Panc1 (cell line): ENCODE results near the gene INKA1. TPM values are rescaled to one million over a fixed set of nuclear protein-coding genes. Genes with fewer than 3 reads are reported as not detected.

Experiments used
- ATAC-seq: fragments of 200-7000 bp; cut with Tn5 transposase; 2 replicates; pipeline ENCODE4 v1.9.1; 2020; ENCODE audit warnings: mild to moderate bottlenecking, moderate library complexity
- BruUV-seq: library from RNA; stranded (reverse); fragments of 400-500 nt; replicated peaks from 2 replicates; lab custom pipeline; 2021; lab: Mats Ljungman, UMichigan
- CTCF ChIA-PET: fragments of 300-600 bp; sonication (Branson Sonifier 250); formaldehyde crosslinking; loops from one replicate; lab custom pipeline; 2022; ENCODE audit warnings: antibody characterized with exemption; lab: Charles Lee
- POLR2A ChIA-PET: fragments of 300-600 bp; sonication (Branson Sonifier 250); formaldehyde crosslinking; loops from one replicate; lab custom pipeline; 2022; ENCODE audit warnings: antibody characterized with exemption; lab: Charles Lee
- DNase-seq: peaks from one replicate; pipeline ENCODE4 v3.0.0-alpha.2; 2010; ENCODE audit warnings: low read depth, low spot score
- H3K27ac ChIP-seq: 2 replicates; pipeline ENCODE4 v1.5.1; 2011; ENCODE audit warnings: mild to moderate bottlenecking, low read length, inconsistent platforms
- H3K27me3 ChIP-seq: fragments of 200-500 bp; sonication (Bioruptor generic); 2 replicates; pipeline ENCODE4 v1.6.0; 2014; ENCODE audit warnings: low read length, inconsistent platforms; ENCODE audit not compliant: control insufficient read depth, insufficient read depth
- H3K36me3 ChIP-seq: fragments of 200-500 bp; sonication (Bioruptor generic); 2 replicates; pipeline ENCODE4 v1.5.1; 2014; ENCODE audit warnings: inconsistent platforms, mild to moderate bottlenecking, low read length, moderate library complexity; ENCODE audit not compliant: control insufficient read depth, insufficient read depth
- H3K4me1 ChIP-seq: 2 replicates; pipeline ENCODE4 v1.5.1; 2011; ENCODE audit warnings: inconsistent platforms, mild to moderate bottlenecking, low read length, moderate library complexity; ENCODE audit not compliant: control insufficient read depth, insufficient read depth
- H3K4me3 ChIP-seq, 2 experiments: 2 replicates each; pipeline ENCODE4 v1.5.1; 2011 to 2012; ENCODE audit warnings: low read depth in 2 of 2, low read length in 2 of 2, mild to moderate bottlenecking in 2 of 2, inconsistent platforms in 1 of 2, moderate library complexity in 1 of 2
- H3K9me3 ChIP-seq: fragments of 200-500 bp; sonication (Bioruptor generic); 2 replicates; pipeline ENCODE4 v1.5.1; 2014; ENCODE audit warnings: low read depth, mild to moderate bottlenecking, inconsistent platforms, low read length, moderate library complexity; ENCODE audit not compliant: control insufficient read depth, insufficient read depth
- POLR2AphosphoS5 ChIP-seq: IDR thresholded peaks from 2 replicates; pipeline ENCODE4 v1.6.1; 2012; ENCODE audit warnings: mild to moderate bottlenecking, low read depth, low read length, moderate library complexity
- SIN3A ChIP-seq: IDR thresholded peaks from 2 replicates; pipeline ENCODE4 v1.6.1; 2012; ENCODE audit warnings: low read depth, mild to moderate bottlenecking, low read length, moderate library complexity, borderline replicate concordance; ENCODE audit not compliant: insufficient read depth
- TCF7L2 ChIP-seq: IDR thresholded peaks from 2 replicates; pipeline ENCODE4 v1.6.1; 2011; ENCODE audit warnings: mild to moderate bottlenecking, low read depth, low read length, inconsistent platforms
- in situ Hi-C: cut with HindIII; loops from 2 replicates; pipeline ENCODE4 v1.10.0; 2016; ENCODE audit warnings: low sequenced_read_pairs, low pct_unique_long_range_greater_than_20kb
- intact Hi-C: fragments of 100-400 bp; cut with micrococcal nuclease; formaldehyde crosslinking; loops from one replicate; pipeline ENCODE4 v1.10.0; 2022; ENCODE audit not compliant: unreplicated experiment
- total RNA-seq: library from RNA; stranded (reverse); gene quantifications from one replicate; pipeline ENCODE4 v1.2.1, GENCODE V29; 2021; ENCODE audit not compliant: unreplicated experiment
- TF ChIP-seq, protein P1 (sequence below), 2 experiments: IDR thresholded peaks; 2 replicates each; pipeline ENCODE4 v1.6.1; 2011 to 2012; ENCODE audit warnings: low read depth in 2 of 2, control low read depth in 1 of 2, low read length in 1 of 2, mild to moderate bottlenecking in 1 of 2, moderate library complexity in 1 of 2; ENCODE audit not compliant: insufficient read depth in 1 of 2
- TF ChIP-seq, protein P2 (sequence below): fragments of 450-650 bp; IDR thresholded peaks from 2 replicates; pipeline ENCODE4 v1.5.1; 2017; ENCODE audit warnings: mild to moderate bottlenecking

Gene INKA1
- total RNA-seq, 1 experiment from 2014 or later = 2.2 TPM

DNA sequence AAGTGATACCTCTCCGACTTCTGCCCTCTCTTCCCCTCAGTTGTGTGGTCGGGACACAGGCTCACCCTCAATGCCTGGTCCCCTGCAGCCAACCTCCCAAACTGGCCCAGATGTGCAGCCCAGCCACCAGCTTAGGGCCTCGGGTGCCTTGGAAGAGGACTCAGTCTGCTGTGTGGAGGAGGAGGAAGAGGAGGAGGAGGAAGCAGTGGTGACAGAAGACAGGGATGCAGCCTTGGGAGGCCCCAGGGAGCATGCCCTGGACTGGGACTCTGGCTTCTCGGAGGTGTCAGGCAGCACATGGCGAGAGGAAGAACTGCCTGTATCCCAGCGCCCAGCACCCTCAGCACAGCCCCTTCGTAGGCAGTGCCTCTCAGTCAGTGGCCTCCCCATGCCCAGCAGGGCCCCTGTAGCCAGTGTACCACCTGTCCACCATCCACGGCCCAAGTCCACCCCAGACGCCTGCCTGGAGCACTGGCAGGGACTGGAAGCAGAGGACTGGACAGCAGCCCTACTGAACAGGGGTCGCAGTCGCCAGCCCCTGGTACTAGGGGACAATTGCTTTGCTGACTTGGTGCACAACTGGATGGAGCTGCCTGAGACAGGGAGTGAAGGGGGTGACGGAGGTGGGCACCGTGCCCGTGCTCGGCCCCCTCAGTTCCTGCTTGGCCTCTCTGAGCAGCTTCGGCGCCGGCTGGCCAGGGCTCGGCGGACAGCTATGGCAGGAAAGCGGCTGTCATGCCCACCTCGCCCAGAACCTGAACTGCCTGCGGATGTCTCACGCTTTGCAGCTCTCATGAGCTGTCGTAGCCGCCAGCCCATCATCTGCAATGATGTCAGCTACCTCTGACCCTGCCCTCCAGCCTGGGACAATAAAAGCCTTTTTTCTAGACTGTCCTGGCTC lies 1.3 kb downstream of the INKA1 start:
- H3K27ac ChIP-seq = no peak overlapping the region
- intact Hi-C loops (loop anchor here (5.0 kb wide), 1 partner anchor 103 kb away; no protein-coding TSS in a partner anchor), in situ Hi-C loops (no loop called here)
- no peaks in the 10 kb centered on the region for H3K27me3 ChIP-seq
- TF ChIP-seq TCF7L2 (no peak), POLR2AphosphoS5 (no peak), SIN3A (no peak)
- TF ChIP-seq, protein P1, sequence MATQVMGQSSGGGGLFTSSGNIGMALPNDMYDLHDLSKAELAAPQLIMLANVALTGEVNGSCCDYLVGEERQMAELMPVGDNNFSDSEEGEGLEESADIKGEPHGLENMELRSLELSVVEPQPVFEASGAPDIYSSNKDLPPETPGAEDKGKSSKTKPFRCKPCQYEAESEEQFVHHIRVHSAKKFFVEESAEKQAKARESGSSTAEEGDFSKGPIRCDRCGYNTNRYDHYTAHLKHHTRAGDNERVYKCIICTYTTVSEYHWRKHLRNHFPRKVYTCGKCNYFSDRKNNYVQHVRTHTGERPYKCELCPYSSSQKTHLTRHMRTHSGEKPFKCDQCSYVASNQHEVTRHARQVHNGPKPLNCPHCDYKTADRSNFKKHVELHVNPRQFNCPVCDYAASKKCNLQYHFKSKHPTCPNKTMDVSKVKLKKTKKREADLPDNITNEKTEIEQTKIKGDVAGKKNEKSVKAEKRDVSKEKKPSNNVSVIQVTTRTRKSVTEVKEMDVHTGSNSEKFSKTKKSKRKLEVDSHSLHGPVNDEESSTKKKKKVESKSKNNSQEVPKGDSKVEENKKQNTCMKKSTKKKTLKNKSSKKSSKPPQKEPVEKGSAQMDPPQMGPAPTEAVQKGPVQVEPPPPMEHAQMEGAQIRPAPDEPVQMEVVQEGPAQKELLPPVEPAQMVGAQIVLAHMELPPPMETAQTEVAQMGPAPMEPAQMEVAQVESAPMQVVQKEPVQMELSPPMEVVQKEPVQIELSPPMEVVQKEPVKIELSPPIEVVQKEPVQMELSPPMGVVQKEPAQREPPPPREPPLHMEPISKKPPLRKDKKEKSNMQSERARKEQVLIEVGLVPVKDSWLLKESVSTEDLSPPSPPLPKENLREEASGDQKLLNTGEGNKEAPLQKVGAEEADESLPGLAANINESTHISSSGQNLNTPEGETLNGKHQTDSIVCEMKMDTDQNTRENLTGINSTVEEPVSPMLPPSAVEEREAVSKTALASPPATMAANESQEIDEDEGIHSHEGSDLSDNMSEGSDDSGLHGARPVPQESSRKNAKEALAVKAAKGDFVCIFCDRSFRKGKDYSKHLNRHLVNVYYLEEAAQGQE (IDR thresholded peaks at IDR 0.05; ENCODE audit: insufficient read depth in 1 of 2, low read depth in 2 of 2, low read length in 1 of 2) = no peak
- TF ChIP-seq, protein P2, sequence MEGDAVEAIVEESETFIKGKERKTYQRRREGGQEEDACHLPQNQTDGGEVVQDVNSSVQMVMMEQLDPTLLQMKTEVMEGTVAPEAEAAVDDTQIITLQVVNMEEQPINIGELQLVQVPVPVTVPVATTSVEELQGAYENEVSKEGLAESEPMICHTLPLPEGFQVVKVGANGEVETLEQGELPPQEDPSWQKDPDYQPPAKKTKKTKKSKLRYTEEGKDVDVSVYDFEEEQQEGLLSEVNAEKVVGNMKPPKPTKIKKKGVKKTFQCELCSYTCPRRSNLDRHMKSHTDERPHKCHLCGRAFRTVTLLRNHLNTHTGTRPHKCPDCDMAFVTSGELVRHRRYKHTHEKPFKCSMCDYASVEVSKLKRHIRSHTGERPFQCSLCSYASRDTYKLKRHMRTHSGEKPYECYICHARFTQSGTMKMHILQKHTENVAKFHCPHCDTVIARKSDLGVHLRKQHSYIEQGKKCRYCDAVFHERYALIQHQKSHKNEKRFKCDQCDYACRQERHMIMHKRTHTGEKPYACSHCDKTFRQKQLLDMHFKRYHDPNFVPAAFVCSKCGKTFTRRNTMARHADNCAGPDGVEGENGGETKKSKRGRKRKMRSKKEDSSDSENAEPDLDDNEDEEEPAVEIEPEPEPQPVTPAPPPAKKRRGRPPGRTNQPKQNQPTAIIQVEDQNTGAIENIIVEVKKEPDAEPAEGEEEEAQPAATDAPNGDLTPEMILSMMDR = no peak
- ATAC-seq = no peak
- no peaks in the 10 kb centered on the region for H3K4me1 ChIP-seq
- H3K4me3 ChIP-seq = peak overlapping the region in 1 of 2 experiments; percentile 80; a peak in 3 of 4 replicates
- POLR2A ChIA-PET = no interaction called here
- H3K36me3 ChIP-seq = no peaks in the 10 kb centered on the region
- DNase-seq = no peak
- BruUV-seq = no TSS peak
- CTCF ChIA-PET = no interaction called here
- no peaks in the 10 kb centered on the region for H3K9me3 ChIP-seq

DNA sequence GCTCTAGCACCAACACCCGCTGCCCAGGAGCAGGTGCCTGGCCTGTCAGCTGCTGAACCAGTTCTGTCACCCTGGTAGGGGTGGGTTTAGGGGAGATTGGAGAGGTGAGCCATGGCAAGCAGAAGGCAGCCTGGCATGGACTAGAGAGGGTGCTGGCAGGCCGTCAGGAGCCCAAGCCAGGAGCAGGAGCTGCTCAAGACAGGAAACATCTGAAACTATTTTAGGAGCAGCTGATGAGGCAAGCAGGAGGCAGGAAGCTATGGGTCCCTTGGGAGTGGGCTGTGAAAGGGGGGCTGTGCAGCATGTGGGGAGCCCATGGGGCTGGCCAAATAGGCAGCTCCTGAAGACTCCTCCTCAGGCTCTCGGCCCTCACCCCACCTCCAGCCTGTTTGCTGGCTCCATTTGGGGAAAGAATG lies 2.3 kb downstream of the INKA1 start:
- CTCF ChIA-PET = no interaction called here
- H3K36me3 ChIP-seq = no peaks in the 10 kb centered on the region
- H3K4me3 ChIP-seq = no peak overlapping the region
- intact Hi-C loops (no loop called here), in situ Hi-C loops (no loop called here)
- ATAC-seq = no peak
- DNase-seq = no peak
- POLR2A ChIA-PET = no interaction called here
- no peak overlapping the region for H3K27ac ChIP-seq
- TF ChIP-seq POLR2AphosphoS5 = no peak
- TF ChIP-seq, protein P2 = no peak
- BruUV-seq = no TSS peak
- H3K4me1 ChIP-seq = no peaks in the 10 kb centered on the region
- no peaks in the 10 kb centered on the region for H3K9me3 ChIP-seq
- no peaks in the 10 kb centered on the region for H3K27me3 ChIP-seq
